ENCODE results near the gene SAP30L. TPM values are rescaled to one million over a fixed set of nuclear protein-coding genes. Genes with fewer than 3 reads are reported as not detected.

Gene SAP30L
- total RNA-seq, 4 donors from 2014 or later = 16.1 to 66.6 (median 36.2) TPM

DNA sequence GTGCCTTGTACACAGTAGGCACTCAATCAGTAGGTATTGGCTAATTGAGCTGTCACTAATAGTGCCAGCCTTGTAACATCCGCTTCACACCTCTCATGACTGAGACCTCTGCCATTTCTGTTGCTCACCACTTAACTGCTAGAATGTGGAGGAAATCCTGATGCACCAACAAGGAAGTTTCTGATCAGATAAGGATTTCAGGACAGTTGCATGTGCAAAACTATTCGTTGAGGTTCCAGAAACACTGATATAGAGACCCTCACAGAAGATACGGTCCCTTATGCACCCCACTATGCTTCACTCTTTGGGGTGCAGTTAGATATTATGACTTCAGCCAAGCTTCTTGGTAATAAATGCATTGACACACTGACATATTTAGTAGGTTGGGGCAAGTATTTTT, 10.7 kb downstream of the SAP30L start:
- no peak for DNase-seq (ENCODE audit: low spot score in 2 of 2)
- peaks cover 70% of the 10 kb centered on the region for H3K36me3 ChIP-seq
- H3K27me3 ChIP-seq = no peaks in the 10 kb centered on the region
- no peak overlapping the region for H3K27ac ChIP-seq
- H3K4me3 ChIP-seq = no peak overlapping the region
- TF ChIP-seq EP300 (IDR thresholded peaks at IDR 0.05) (no peak), POLR2A (IDR thresholded peaks at IDR 0.05) (no peak), POLR2AphosphoS5 (IDR thresholded peaks at IDR 0.05) (no peak)
- TF ChIP-seq, protein P1, sequence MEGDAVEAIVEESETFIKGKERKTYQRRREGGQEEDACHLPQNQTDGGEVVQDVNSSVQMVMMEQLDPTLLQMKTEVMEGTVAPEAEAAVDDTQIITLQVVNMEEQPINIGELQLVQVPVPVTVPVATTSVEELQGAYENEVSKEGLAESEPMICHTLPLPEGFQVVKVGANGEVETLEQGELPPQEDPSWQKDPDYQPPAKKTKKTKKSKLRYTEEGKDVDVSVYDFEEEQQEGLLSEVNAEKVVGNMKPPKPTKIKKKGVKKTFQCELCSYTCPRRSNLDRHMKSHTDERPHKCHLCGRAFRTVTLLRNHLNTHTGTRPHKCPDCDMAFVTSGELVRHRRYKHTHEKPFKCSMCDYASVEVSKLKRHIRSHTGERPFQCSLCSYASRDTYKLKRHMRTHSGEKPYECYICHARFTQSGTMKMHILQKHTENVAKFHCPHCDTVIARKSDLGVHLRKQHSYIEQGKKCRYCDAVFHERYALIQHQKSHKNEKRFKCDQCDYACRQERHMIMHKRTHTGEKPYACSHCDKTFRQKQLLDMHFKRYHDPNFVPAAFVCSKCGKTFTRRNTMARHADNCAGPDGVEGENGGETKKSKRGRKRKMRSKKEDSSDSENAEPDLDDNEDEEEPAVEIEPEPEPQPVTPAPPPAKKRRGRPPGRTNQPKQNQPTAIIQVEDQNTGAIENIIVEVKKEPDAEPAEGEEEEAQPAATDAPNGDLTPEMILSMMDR (IDR thresholded peaks at IDR 0.05) = no peak
- WGBS = 95% methylated on average over 3 of the region's 3 CpGs
- no peaks in the 10 kb centered on the region for H3K9me3 ChIP-seq
- H3K4me1 ChIP-seq = no peaks in the 10 kb centered on the region

DNA sequence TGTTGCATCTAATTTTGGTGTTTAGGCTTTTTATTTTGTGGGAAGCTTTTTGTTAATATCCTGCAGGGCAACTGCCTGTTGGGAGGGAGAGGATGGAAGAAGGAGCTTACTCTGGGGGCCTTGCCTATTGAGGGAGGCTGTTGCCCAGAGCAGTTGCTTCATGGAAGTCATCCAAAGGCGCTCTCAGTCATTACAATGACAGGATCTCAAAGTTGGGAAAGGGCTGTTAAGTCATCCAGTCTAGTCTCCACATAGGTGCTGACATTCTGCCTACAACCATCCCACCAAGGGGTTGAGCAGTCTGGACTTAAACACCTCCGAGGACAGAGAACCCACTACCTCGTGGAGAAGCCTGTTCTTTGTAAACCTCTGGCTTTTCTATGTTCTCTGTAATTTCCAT, 13.2 kb downstream of the SAP30L start:
- peaks cover 45% of the 10 kb centered on the region for H3K36me3 ChIP-seq
- no peak for TF ChIP-seq POLR2A (IDR thresholded peaks at IDR 0.05)
- no peak for TF ChIP-seq POLR2AphosphoS5 (IDR thresholded peaks at IDR 0.05)
- no peak overlapping the region for H3K4me3 ChIP-seq

DNA sequence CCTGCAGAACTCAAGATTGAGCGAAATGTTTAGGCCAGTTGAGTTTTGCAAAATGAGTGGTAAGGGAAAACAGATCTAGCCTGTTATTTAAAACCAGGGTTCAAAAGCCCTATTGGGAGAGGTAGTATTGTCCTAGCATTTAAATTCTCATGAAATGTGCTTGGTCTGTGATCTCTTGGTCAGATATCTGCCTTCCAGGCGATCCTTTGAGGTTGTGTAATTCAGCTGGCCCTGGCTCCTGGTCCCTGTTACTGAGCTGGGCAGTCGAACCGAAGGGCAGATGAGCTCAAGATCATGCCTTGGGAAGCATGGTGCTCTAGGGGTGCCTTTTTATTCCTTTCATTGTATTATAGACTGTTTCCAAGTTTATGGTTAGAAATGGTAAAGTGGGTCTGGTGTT, 14.4 kb downstream of the SAP30L start:
- peaks cover 33% of the 10 kb centered on the region for H3K36me3 ChIP-seq
- no peak for TF ChIP-seq POLR2AphosphoS5 (IDR thresholded peaks at IDR 0.05)
- TF ChIP-seq POLR2A (IDR thresholded peaks at IDR 0.05) = no peak
- TF ChIP-seq, protein P1 (IDR thresholded peaks at IDR 0.05) = no peak
- TF ChIP-seq EP300 (IDR thresholded peaks at IDR 0.05) = no peak
- no peak overlapping the region for H3K4me3 ChIP-seq
- 91% methylated on average over 4 of the region's 4 CpGs for WGBS
- H3K27ac ChIP-seq = no peak overlapping the region
- no peak for DNase-seq (ENCODE audit: low spot score in 2 of 2)
- no peaks in the 10 kb centered on the region for H3K9me3 ChIP-seq
- H3K27me3 ChIP-seq = no peaks in the 10 kb centered on the region
- no peaks in the 10 kb centered on the region for H3K4me1 ChIP-seq

More for the DNA sequence above, 13.2 kb downstream of the SAP30L start:
- no peaks in the 10 kb centered on the region for H3K9me3 ChIP-seq
- WGBS = 77% methylated on average over 3 of the region's 3 CpGs
- H3K27me3 ChIP-seq = no peaks in the 10 kb centered on the region
- no peak for DNase-seq (ENCODE audit: low spot score in 2 of 2)
- no peaks in the 10 kb centered on the region for H3K4me1 ChIP-seq
- H3K27ac ChIP-seq = no peak overlapping the region

DNA sequence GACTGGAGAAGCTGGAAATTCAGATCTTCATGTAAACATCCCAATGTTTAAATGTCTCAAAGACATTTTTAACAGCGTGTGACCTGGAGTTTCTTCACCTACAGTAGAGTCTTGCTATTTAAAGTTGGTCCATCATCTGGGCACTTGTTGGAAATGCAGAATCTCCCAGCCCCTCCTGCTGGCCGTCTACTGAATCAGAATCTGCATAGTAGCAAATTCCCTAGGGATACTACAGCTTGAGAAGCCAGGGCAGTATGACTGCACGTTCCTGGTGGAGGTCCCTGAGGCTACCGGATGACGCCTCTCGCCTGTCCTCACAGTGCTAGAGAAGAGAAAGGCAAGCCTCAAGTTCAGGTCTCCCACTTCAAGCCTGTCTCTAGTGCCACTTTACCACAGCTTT, 15.7 kb downstream of the SAP30L start:
- Histone ChIP-seq H3K36me3 (peaks cover 20% of the 10 kb centered on the region), H3K4me1 (no peaks in the 10 kb centered on the region), H3K4me3 (no peak overlapping the region), H3K9me3 (no peaks in the 10 kb centered on the region), H3K27me3 (no peaks in the 10 kb centered on the region), H3K27ac (no peak overlapping the region)
- no peak for DNase-seq (ENCODE audit: low spot score in 2 of 2)
- TF ChIP-seq EP300 (IDR thresholded peaks at IDR 0.05) (no peak), POLR2AphosphoS5 (IDR thresholded peaks at IDR 0.05) (no peak), POLR2A (IDR thresholded peaks at IDR 0.05) (no peak)
- TF ChIP-seq, protein P1 (IDR thresholded peaks at IDR 0.05) = no peak
- WGBS = 74% methylated on average over 6 of the region's 6 CpGs

DNA sequence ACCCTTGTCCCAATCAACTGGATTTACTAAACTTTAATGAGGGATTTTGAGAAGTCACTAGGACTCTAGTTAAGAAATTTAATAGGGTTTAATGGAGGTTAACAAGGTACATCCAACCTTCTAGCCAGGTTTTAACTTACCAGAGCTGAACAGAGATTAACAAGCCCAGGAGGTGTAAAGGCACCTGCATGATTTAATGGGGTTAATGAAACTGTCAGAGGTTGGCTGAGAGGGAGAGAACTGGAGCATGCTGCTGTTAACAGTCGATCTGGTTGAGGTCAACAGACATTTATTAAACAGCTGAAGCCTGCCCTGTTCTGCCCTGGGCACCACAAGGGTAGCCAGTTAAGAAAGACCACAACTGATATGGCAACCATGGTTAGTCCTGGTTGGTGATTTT, 18.6 kb downstream of the SAP30L start:
- no peaks in the 10 kb centered on the region for H3K9me3 ChIP-seq
- H3K27me3 ChIP-seq = peaks cover 8% of the 10 kb centered on the region
- no peaks in the 10 kb centered on the region for H3K4me1 ChIP-seq
- WGBS = 50% methylated on average over 1 of the region's 1 CpG
- H3K36me3 ChIP-seq = no peaks in the 10 kb centered on the region
- TF ChIP-seq POLR2AphosphoS5 (IDR thresholded peaks at IDR 0.05) = no peak
- TF ChIP-seq, protein P1 (IDR thresholded peaks at IDR 0.05) = no peak
- no peak for TF ChIP-seq POLR2A (IDR thresholded peaks at IDR 0.05)
- TF ChIP-seq EP300 (IDR thresholded peaks at IDR 0.05) = no peak
- H3K4me3 ChIP-seq = no peak overlapping the region
- H3K27ac ChIP-seq = no peak overlapping the region
- no peak for DNase-seq (ENCODE audit: low spot score in 2 of 2)

DNA sequence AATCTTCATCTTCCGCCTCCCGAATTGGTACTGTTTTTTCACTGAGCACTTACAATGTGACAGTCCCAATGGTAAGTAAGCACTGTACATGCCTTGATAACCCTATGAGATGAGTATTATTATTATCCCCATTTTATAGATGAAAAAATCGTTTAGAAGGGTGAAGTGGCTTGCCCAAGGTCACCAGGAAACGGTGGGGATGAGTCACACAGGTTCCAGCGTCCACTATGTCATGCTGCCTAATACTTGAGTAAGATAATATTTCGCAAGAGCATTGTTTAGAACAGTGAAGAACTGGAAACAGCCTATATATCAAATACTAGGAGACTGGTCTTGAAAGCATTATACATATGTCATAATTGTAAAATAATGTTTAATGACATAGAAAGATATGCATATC, 19.4 kb downstream of the SAP30L start:
- H3K4me3 ChIP-seq = no peak overlapping the region
- H3K4me1 ChIP-seq = no peaks in the 10 kb centered on the region
- TF ChIP-seq EP300 (IDR thresholded peaks at IDR 0.05) (no peak), POLR2A (IDR thresholded peaks at IDR 0.05) (no peak), POLR2AphosphoS5 (IDR thresholded peaks at IDR 0.05) (no peak)
- TF ChIP-seq, protein P1 (IDR thresholded peaks at IDR 0.05) = no peak
- H3K27ac ChIP-seq = no peak overlapping the region
- 70% methylated on average over 6 of the region's 6 CpGs for WGBS
- H3K27me3 ChIP-seq = peaks cover 15% of the 10 kb centered on the region
- no peak for DNase-seq (ENCODE audit: low spot score in 2 of 2)
- no peaks in the 10 kb centered on the region for H3K9me3 ChIP-seq
- H3K36me3 ChIP-seq = no peaks in the 10 kb centered on the region
